Neural cell (in vitro differentiated cells): ENCODE results near the gene CRYGD. TPM values are rescaled to one million over a fixed set of nuclear protein-coding genes. Genes with fewer than 3 reads are reported as not detected.

Experiments
- H2AFZ ChIP-seq: fragments of 200-600, 300-800 bp; sonication (generic), shearing (Covaris generic); 2 replicates; pipeline ENCODE4 v1.6.0; 2014; ENCODE audit warnings: low read depth, mild to moderate bottlenecking, antibody characterized with exemption, low read length, moderate library complexity
- H3F3A ChIP-seq: fragments of 200-600 bp; shearing (Covaris generic); 2 replicates; pipeline ENCODE4 v1.6.1; 2016; ENCODE audit warnings: mild to moderate bottlenecking, moderate library complexity, mixed read lengths, antibody characterized with exemption, low read length; ENCODE audit not compliant: insufficient read depth, poor library complexity, severe bottlenecking
- H3K27ac ChIP-seq: fragments of 200-600, 300-800 bp; sonication (generic), shearing (Covaris generic); 2 replicates; pipeline ENCODE4 v1.5.1; 2014; ENCODE audit warnings: mild to moderate bottlenecking, low read length, moderate library complexity
- H3K27me3 ChIP-seq: fragments of 300-800, 200-600 bp; sonication (generic), shearing (Covaris generic); 2 replicates; pipeline ENCODE4 v1.6.0; 2014; ENCODE audit warnings: mild to moderate bottlenecking, low read depth, low read length, moderate library complexity; ENCODE audit not compliant: insufficient read depth
- H3K36me3 ChIP-seq: fragments of 300-800, 200-600 bp; sonication (generic), shearing (Covaris generic); 2 replicates; pipeline ENCODE4 v1.5.1; 2014; ENCODE audit warnings: mild to moderate bottlenecking, antibody characterized with exemption, low read length, moderate library complexity; ENCODE audit not compliant: insufficient read depth
- H3K4me2 ChIP-seq: fragments of 300-800, 200-600 bp; sonication (generic), shearing (Covaris generic); 2 replicates; pipeline ENCODE4 v1.6.0; 2014; ENCODE audit warnings: mild to moderate bottlenecking, low read length
- H3K4me3 ChIP-seq: fragments of 300-800, 200-600 bp; sonication (generic), shearing (Covaris generic); 2 replicates; pipeline ENCODE4 v1.5.1; 2014; ENCODE audit warnings: mild to moderate bottlenecking, low read length, moderate library complexity
- H3K79me2 ChIP-seq: fragments of 200-600 bp; shearing (Covaris generic); replicated peaks from 2 replicates; pipeline ENCODE4 v1.6.0; 2014; ENCODE audit warnings: mild to moderate bottlenecking, low read length, moderate library complexity; ENCODE audit not compliant: insufficient read depth
- H3K9ac ChIP-seq: fragments of 300-800, 200-600 bp; sonication (generic), shearing (Covaris generic); 2 replicates; pipeline ENCODE4 v1.6.1; 2016; ENCODE audit warnings: mild to moderate bottlenecking, low read length, mixed read lengths
- H3K9me2 ChIP-seq: fragments of 200-600 bp; shearing (Covaris generic); 2 replicates; pipeline ENCODE4 v1.6.1; 2016; ENCODE audit warnings: mild to moderate bottlenecking, low read length, mixed read lengths; ENCODE audit not compliant: insufficient read depth
- H3K9me3 ChIP-seq: fragments of 200-600, 300-800 bp; sonication (generic), shearing (Covaris generic); 2 replicates; pipeline ENCODE4 v1.6.1; 2016; ENCODE audit warnings: mild to moderate bottlenecking, mixed run types, low read length, moderate library complexity, mixed read lengths
- H4K20me1 ChIP-seq: fragments of 200-600 bp; shearing (Covaris generic); 2 replicates; pipeline ENCODE4 v1.6.1; 2016; ENCODE audit warnings: mild to moderate bottlenecking, mixed run types; ENCODE audit not compliant: insufficient read depth
- CTCF ChIP-seq: fragments of 450-650 bp; IDR thresholded peaks from 2 replicates; pipeline ENCODE4 v1.5.1; 2014; ENCODE audit warnings: antibody characterized with exemption, mild to moderate bottlenecking, moderate library complexity; ENCODE audit not compliant: poor library complexity, severe bottlenecking
- EP300 ChIP-seq: fragments of 450-650 bp; conservative IDR thresholded peaks from 2 replicates; pipeline ENCODE4 v1.6.1; 2014; ENCODE audit warnings: antibody characterized with exemption, mild to moderate bottlenecking, moderate library complexity; ENCODE audit not compliant: poor library complexity, severe bottlenecking
- EZH2 ChIP-seq: fragments of 200-600, 300-800 bp; shearing (Covaris generic), sonication (generic); IDR thresholded peaks from 2 replicates; pipeline ENCODE4 v1.6.1; 2014; ENCODE audit warnings: antibody characterized with exemption, low read length, borderline replicate concordance, mild to moderate bottlenecking; ENCODE audit not compliant: insufficient read depth, poor library complexity, severe bottlenecking
- MXI1 ChIP-seq: fragments of 450-650 bp; conservative IDR thresholded peaks from 2 replicates; pipeline ENCODE4 v1.6.1; 2014; ENCODE audit warnings: antibody characterized with exemption, mild to moderate bottlenecking; ENCODE audit not compliant: poor library complexity, severe bottlenecking
- POLR2AphosphoS5 ChIP-seq: IDR thresholded peaks from 2 replicates; pipeline ENCODE4 v1.6.1; 2012
- RAD21 ChIP-seq: fragments of 450-650 bp; conservative IDR thresholded peaks from 2 replicates; pipeline ENCODE4 v1.6.1; 2014; ENCODE audit warnings: antibody characterized with exemption, mild to moderate bottlenecking, moderate library complexity
- REST ChIP-seq: IDR thresholded peaks from 2 replicates; pipeline ENCODE4 v1.6.1; 2012; ENCODE audit warnings: borderline replicate concordance
- SMC3 ChIP-seq: fragments of 450-650 bp; conservative IDR thresholded peaks from 2 replicates; pipeline ENCODE4 v1.6.1; 2014; ENCODE audit warnings: antibody characterized with exemption, mild to moderate bottlenecking, moderate library complexity; ENCODE audit not compliant: poor library complexity
- TAF1 ChIP-seq: IDR thresholded peaks from 2 replicates; pipeline ENCODE4 v1.6.1; 2012; ENCODE audit warnings: low read depth
- polyA plus RNA-seq: library from polyadenylated mRNA; depleted of rRNA; stranded (reverse); fragments of >200 nt; gene quantifications from 2 replicates; pipeline ENCODE4 v1.2.3, GENCODE V29; 2014

CRYGD gene
- polyA plus RNA-seq, 1 donor from 2014 or later: not detected

- Histone ChIP-seq H3K27ac (no peak overlapping the region), H3K9me3 (no peaks in the 10 kb centered on the region), H3K9ac (no peak overlapping the region), H3K9me2 (no peaks in the 10 kb centered on the region), H3K27me3 (no peaks in the 10 kb centered on the region), H3K79me2 (no peaks in the 10 kb centered on the region), H3K4me3 (no peak overlapping the region), H3F3A (no peaks in the 10 kb centered on the region), H3K4me2 (no peak overlapping the region), H2AFZ (no peak overlapping the region), H4K20me1 (no peaks in the 10 kb centered on the region), H3K36me3 (no peaks in the 10 kb centered on the region)
- TF ChIP-seq EZH2: no peak
- no peak for TF ChIP-seq TAF1
- no peak for TF ChIP-seq POLR2AphosphoS5
- TF ChIP-seq RAD21: no peak
- TF ChIP-seq CTCF: no peak
- TF ChIP-seq EP300: no peak
- TF ChIP-seq MXI1: no peak
- TF ChIP-seq SMC3: no peak
- no peak for TF ChIP-seq REST
These were observed 22.7 kb upstream of the CRYGD start for GRCh38 chr2:208147008-208147407.

DNA sequence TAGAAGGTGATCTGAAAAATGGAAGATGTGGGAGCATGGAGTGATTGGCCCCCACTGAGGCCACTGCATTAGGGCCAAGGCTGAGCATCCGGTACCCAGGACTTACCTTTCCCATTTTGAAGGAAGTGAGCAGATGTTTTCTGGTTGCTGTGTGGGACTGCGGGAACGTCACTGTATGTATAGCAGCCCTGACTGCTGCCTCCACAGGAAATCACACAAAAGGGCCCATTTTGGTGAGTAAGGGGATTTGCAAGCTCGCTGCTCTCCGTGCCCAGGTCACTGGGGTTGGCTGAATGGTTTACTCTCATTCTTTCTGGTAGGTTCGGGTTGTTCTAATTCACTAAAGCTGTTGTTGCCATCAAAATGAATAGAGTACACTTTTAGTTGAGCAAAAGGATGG is 21.7 kb upstream of the CRYGD start, which contains the start of gene CRYGB:
Gene CRYGB (minus strand): TSS at position 153 of the 400 bp plus-strand sequence. CDS start 38 bp downstream, at position 115.
- no peak within 1 kb of the TSS for H2AFZ ChIP-seq
- no peaks in the 10 kb centered on the region for H3K27me3 ChIP-seq
- H3K27ac ChIP-seq: no peak within 1 kb of the TSS
- H3K9me3 ChIP-seq: no peaks in the 10 kb centered on the region
- TF ChIP-seq TAF1: no peak
- no peak within 1 kb of the TSS for H3K4me3 ChIP-seq
- H3K79me2 ChIP-seq: no peaks in the 10 kb centered on the region
- no peak within 1 kb of the TSS for H3K9ac ChIP-seq
- H4K20me1 ChIP-seq: no peaks in the 10 kb centered on the region
- H3K4me2 ChIP-seq: no peak within 1 kb of the TSS
- H3F3A ChIP-seq: no peaks in the 10 kb centered on the region
- H3K9me2 ChIP-seq: no peaks in the 10 kb centered on the region
- H3K36me3 ChIP-seq: no peaks in the 10 kb centered on the region
